ENCODE data around the gene ACTA2.

The ACTA2 gene

DNA sequence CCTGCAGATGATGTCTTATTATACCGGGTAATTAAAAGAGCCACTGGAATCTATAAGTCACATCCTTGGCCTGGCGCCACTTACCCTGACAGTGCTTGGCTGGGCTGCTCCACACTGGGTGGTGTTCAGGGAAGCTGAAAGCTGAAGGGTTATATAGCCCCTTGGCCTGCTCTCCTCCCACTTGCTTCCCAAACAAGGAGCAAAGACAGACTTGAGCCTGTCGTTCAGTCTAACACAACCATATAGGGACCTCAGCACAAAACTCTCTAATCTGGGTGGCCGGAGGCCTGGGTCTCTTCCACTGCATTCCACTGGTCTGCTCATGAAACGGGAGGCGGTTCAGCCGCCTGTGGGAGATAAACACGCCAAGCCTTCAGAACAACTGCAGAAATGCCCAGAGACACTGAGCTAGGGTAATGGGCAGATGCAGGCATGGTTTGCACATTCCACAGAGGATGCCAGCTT lies at the start of gene ACTA2:
ACTA2 (minus strand) TSS at position 127 of the 465 bp plus-strand sequence. CDS start 3,843 bp downstream, outside the sequence.
- H3K4me3 ChIP-seq (ENCODE audit: low read depth, low read length) = no peak within 1 kb of the TSS
- TF ChIP-seq CTCF (IDR thresholded peaks at IDR 0.05; ENCODE audit: borderline replicate concordance, insufficient read depth, low read depth, low read length) = no peak

GRCh38 chr10:89001729-89002072 lies 49.1 kb upstream of the ACTA2 start:
- TF ChIP-seq CTCF (IDR thresholded peaks at IDR 0.05; ENCODE audit: borderline replicate concordance, insufficient read depth, low read depth, low read length) = no peak
- H3K4me3 ChIP-seq (ENCODE audit: low read depth, low read length) = no peak overlapping the region

DNA sequence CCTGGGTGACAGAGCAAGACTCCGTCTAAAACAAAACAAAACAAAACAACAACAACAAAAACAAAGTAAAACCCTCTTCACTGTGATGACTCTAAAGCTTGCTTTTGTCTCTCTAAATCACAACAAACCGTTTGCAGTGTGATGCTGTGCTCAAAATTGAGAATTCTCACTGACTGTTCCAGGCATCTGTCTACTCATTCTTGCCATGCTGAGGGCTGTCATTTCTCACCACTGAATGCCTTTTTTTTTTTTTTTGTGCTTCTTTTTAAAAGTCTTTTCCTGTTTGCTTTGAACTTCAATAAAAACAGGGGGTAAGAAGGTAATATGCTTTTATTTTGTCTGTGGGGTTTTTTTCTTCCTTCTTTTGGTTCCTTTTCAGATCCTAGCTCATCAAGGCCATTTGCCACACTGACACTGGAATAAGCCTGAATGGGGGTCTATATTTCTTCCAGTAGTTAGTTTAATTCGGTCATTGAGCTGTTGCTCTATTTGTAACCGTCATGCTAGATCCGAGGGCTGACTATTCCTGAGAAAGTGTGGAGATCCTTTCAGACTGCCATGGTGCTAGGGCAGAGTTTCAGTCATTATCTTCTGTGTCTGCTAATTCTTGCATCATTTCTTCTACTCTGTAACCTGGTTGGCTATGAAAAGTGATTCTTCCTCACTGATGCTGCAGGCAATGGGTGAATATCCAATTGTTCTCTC lies 48.6 kb upstream of the ACTA2 start:
- TF ChIP-seq CTCF (IDR thresholded peaks at IDR 0.05; ENCODE audit: borderline replicate concordance, insufficient read depth, low read depth, low read length) = no peak
- no peak overlapping the region for H3K4me3 ChIP-seq (ENCODE audit: low read depth, low read length)

DNA sequence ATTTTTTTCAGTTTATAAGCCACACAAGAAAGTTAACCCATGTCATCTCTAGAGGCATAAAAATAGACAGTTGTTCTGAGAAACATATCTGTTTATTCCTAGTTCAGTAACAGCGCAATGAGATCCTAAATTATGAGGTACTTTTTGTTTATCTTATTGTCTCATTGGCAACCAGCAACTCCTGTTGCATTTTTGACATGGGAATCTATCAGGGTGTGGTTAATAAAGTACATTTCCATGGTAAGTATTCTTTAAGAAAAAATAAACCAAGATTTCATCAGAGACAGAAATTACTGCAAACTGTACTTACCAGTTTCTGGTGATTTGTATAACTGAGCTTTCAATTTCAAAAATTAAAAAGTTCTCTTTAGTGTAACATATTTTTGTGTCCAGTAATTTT lies 47.1 kb upstream of the ACTA2 start:
- no peak overlapping the region for H3K4me3 ChIP-seq (ENCODE audit: low read depth, low read length)
- no peak for TF ChIP-seq CTCF (IDR thresholded peaks at IDR 0.05; ENCODE audit: borderline replicate concordance, insufficient read depth, low read depth, low read length)

- no peak overlapping the region for H3K4me3 ChIP-seq (ENCODE audit: low read depth, low read length)
- TF ChIP-seq CTCF (IDR thresholded peaks at IDR 0.05; ENCODE audit: borderline replicate concordance, insufficient read depth, low read depth, low read length) = no peak
Measured at GRCh38 chr10:88996927-88997326, 44.4 kb upstream of the ACTA2 start.

- no peak overlapping the region for H3K4me3 ChIP-seq (ENCODE audit: low read depth, low read length)
- TF ChIP-seq CTCF (IDR thresholded peaks at IDR 0.05; ENCODE audit: borderline replicate concordance, insufficient read depth, low read depth, low read length) = no peak
Measured at GRCh38 chr10:88995156-88995876, 42.7 kb upstream of the ACTA2 start.

- TF ChIP-seq CTCF (IDR thresholded peaks at IDR 0.05; ENCODE audit: borderline replicate concordance, insufficient read depth, low read depth, low read length) = no peak
- H3K4me3 ChIP-seq (ENCODE audit: low read depth, low read length) = no peak overlapping the region
Measured at GRCh38 chr10:88994019-88994418, 41.4 kb upstream of the ACTA2 start.
